NT2/D1 (cell line): ENCODE data around the gene CCL1.

Experiments
- DNase-seq: peaks from one replicate; pipeline ENCODE4 v3.0.0-alpha.2; 2011; ENCODE audit warnings: low read depth, low spot score
- H3K27me3 ChIP-seq: 2 replicates; pipeline ENCODE4 v1.6.0; 2011; ENCODE audit warnings: mild to moderate bottlenecking; ENCODE audit not compliant: insufficient read length, insufficient read depth
- H3K36me3 ChIP-seq: 2 replicates; pipeline ENCODE4 v1.6.1; 2011; ENCODE audit warnings: mild to moderate bottlenecking, low read length, mixed read lengths; ENCODE audit not compliant: insufficient read depth, insufficient read length
- H3K4me1 ChIP-seq: 2 replicates; pipeline ENCODE4 v1.5.1; 2011; ENCODE audit not compliant: insufficient read depth, insufficient read length
- H3K4me3 ChIP-seq: 2 replicates; pipeline ENCODE4 v1.5.1; 2011; ENCODE audit warnings: low read depth; ENCODE audit not compliant: insufficient read length
- H3K9ac ChIP-seq: 2 replicates; pipeline ENCODE4 v1.6.0; 2011; ENCODE audit warnings: low read depth; ENCODE audit not compliant: insufficient read length
- H3K9me3 ChIP-seq: 2 replicates; pipeline ENCODE4 v1.5.1; 2011; ENCODE audit warnings: mild to moderate bottlenecking, low read length; ENCODE audit not compliant: insufficient read depth
- SUZ12 ChIP-seq: IDR thresholded peaks from 2 replicates; pipeline ENCODE4 v1.6.1; 2011; ENCODE audit not compliant: insufficient read length, insufficient read depth; ENCODE audit errors: extremely low read depth
- YY1 ChIP-seq: IDR thresholded peaks from 2 replicates; pipeline ENCODE4 v1.6.1; 2011; ENCODE audit not compliant: insufficient read length, insufficient read depth
- ZNF274 ChIP-seq: IDR thresholded peaks from 2 replicates; pipeline ENCODE4 v1.6.1; 2011; ENCODE audit warnings: mild to moderate bottlenecking, low read depth, low read length

CCL1 gene

GRCh38 chr17:34371405-34372100 is 8.5 kb upstream of the CCL1 start:
- peaks cover 2% of the 10 kb centered on the region for H3K4me1 ChIP-seq
- no peak for TF ChIP-seq ZNF274
- TF ChIP-seq SUZ12, result no peak
- no peak for TF ChIP-seq YY1
- no peaks in the 10 kb centered on the region for H3K27me3 ChIP-seq
- no peaks in the 10 kb centered on the region for H3K9me3 ChIP-seq
- H3K4me3 ChIP-seq, result no peak overlapping the region
- H3K36me3 ChIP-seq, result no peaks in the 10 kb centered on the region
- H3K9ac ChIP-seq, result no peak overlapping the region
- DNase-seq, result no peak

- TF ChIP-seq SUZ12 (no peak), ZNF274 (no peak), YY1 (no peak)
- H3K4me3 ChIP-seq, result no peak overlapping the region
- no peaks in the 10 kb centered on the region for H3K27me3 ChIP-seq
- DNase-seq, result no peak
- H3K9me3 ChIP-seq, result no peaks in the 10 kb centered on the region
- no peaks in the 10 kb centered on the region for H3K36me3 ChIP-seq
- no peak overlapping the region for H3K9ac ChIP-seq
- peaks cover 2% of the 10 kb centered on the region for H3K4me1 ChIP-seq
Measured at GRCh38 chr17:34370997-34371395, 8.0 kb upstream of the CCL1 start.

GRCh38 chr17:34370376-34370996 is 7.5 kb upstream of the CCL1 start:
- Histone ChIP-seq H3K9ac (no peak overlapping the region), H3K4me1 (peaks cover 2% of the 10 kb centered on the region)

GRCh38 chr17:34369571-34369970 is 6.5 kb upstream of the CCL1 start:
- no peak overlapping the region for H3K9ac ChIP-seq
- peaks cover 2% of the 10 kb centered on the region for H3K4me1 ChIP-seq
- H3K27me3 ChIP-seq, result no peaks in the 10 kb centered on the region
- H3K9me3 ChIP-seq, result no peaks in the 10 kb centered on the region
- H3K4me3 ChIP-seq, result no peak overlapping the region
- TF ChIP-seq ZNF274, result no peak
- no peak for TF ChIP-seq YY1
- no peak for TF ChIP-seq SUZ12
- DNase-seq, result no peak
- H3K36me3 ChIP-seq, result no peaks in the 10 kb centered on the region

More at GRCh38 chr17:34370376-34370996, 7.5 kb upstream of the CCL1 start:
- no peak for DNase-seq
- H3K36me3 ChIP-seq, result no peaks in the 10 kb centered on the region
- TF ChIP-seq YY1 (no peak), SUZ12 (no peak), ZNF274 (no peak)
- no peaks in the 10 kb centered on the region for H3K9me3 ChIP-seq
- no peaks in the 10 kb centered on the region for H3K27me3 ChIP-seq
- H3K4me3 ChIP-seq, result no peak overlapping the region

DNA sequence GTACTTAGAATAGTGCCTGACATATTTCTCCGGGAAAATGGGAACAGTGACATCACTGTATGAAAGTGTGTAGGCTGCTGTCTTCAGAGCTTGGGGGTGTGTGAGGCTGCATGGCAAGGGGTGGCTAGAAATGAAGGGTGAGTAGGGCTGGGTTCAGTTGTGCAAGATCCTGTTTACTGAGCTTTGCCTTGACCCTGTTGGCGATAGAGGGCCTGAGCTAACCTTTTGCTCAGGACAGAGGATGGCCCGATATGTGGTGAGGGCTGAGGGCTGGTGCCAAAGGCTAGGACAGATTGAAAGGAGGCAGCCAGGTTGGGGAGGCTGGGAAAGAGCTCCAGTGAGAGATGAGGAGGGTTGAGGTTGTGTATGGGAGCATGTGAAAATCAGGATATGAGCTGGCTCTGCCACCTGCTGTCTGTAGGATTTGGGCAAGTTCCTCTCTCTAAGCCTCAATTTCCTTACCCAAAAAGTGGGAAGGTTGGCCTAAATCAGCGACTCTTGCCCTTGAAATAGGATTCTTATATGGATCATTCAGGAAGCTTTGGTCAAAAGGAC is 6.0 kb upstream of the CCL1 start:
- Histone ChIP-seq H3K9me3 (no peaks in the 10 kb centered on the region), H3K4me3 (no peak overlapping the region), H3K9ac (no peak overlapping the region), H3K4me1 (peaks cover 2% of the 10 kb centered on the region), H3K36me3 (no peaks in the 10 kb centered on the region), H3K27me3 (no peaks in the 10 kb centered on the region)
- TF ChIP-seq ZNF274 (no peak), SUZ12 (no peak), YY1 (no peak)
- DNase-seq, result no peak

GRCh38 chr17:34368196-34368945 is 5.3 kb upstream of the CCL1 start:
- Histone ChIP-seq H3K4me3 (no peak overlapping the region), H3K4me1 (peaks cover 2% of the 10 kb centered on the region), H3K9me3 (no peaks in the 10 kb centered on the region), H3K36me3 (no peaks in the 10 kb centered on the region), H3K9ac (no peak overlapping the region), H3K27me3 (no peaks in the 10 kb centered on the region)
- TF ChIP-seq YY1 (no peak), SUZ12 (no peak)
- DNase-seq, result no peak

DNA sequence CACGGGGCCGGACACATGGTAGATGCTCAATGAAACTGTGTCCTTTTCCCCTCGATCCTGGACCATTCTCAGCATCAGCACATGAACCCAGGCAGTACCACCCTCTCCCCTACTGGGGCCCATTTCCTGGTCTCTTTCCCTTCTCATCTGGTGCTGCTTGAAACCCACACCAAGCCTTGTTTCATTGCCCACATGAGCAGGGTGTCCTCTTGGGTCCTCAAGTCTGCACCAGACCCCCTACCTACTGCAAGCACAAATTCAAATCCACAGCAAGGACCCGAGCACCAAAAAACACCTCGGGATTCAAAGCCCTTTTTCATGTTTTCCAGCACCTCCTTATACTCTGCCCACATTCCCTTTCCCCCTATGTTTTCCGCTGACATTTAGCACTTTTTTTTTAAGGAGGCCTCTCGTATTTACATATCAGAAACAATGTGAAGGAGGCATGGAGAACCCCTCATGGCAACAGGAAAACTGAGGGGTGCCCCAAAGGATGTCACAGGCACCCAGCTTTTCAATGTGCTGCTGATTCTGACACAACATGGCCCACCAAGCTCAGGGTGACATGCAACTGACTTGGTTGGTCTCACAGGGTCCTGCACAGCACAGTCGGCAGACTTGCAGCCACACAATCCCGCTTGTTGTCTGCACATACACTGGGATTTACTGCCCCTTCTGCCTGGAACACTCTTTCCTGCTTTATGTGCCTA is 4.6 kb upstream of the CCL1 start:
- Histone ChIP-seq H3K4me1 (peaks cover 2% of the 10 kb centered on the region), H3K9ac (no peak overlapping the region), H3K9me3 (no peaks in the 10 kb centered on the region), H3K4me3 (no peak overlapping the region), H3K36me3 (no peaks in the 10 kb centered on the region), H3K27me3 (no peaks in the 10 kb centered on the region)
- DNase-seq, result no peak
- TF ChIP-seq SUZ12 (no peak), YY1 (no peak), ZNF274 (no peak)
